ENCODE data around the gene SLC9A3. TPM values are rescaled to one million over a fixed set of nuclear protein-coding genes. Genes with fewer than 3 reads are reported as not detected.

The SLC9A3 gene
- polyA plus RNA-seq, 3 donors, result 0.31 to 0.42 (median 0.36) TPM

GRCh38 chr5:523441-524222 is 617 bp downstream of the SLC9A3 start:
- peaks cover 74 to 92% (median 77%) of the 10 kb centered on the region in 3 donors for H3K27me3 Mint-ChIP-seq (ENCODE audit: low read depth in 3 of 3)
- peak overlapping the region in 1 of 2 donors; percentile 74 for H3K4me3 Mint-ChIP-seq
- Histone ChIP-seq H3K4me3 (replicated peaks in 1 of 3; ENCODE audit: low read depth in 2 of 3, low read length in 3 of 3) (no peak overlapping the region), H3K27ac (ENCODE audit: low read depth in 1 of 2, low read length in 2 of 2) (no peak overlapping the region), H3K79me2 (ENCODE audit: insufficient read depth, low read length) (no peaks in the 10 kb centered on the region), H3K27me3 (ENCODE audit: control insufficient read depth in 2 of 2, insufficient read depth in 2 of 2, low read length in 2 of 2) (peaks cover 41 to 84% of the 10 kb centered on the region in 2 donors), H4K20me1 (ENCODE audit: insufficient read depth, low read length) (no peaks in the 10 kb centered on the region), H3K36me3 (replicated peaks in 1 of 2; ENCODE audit: control insufficient read depth in 1 of 2, insufficient read depth in 2 of 2, low read length in 2 of 2) (no peaks in the 10 kb centered on the region), H3K4me1 (ENCODE audit: control insufficient read depth in 1 of 2, insufficient read depth in 2 of 2, low read length in 2 of 2) (peaks cover 4 to 8% of the 10 kb centered on the region in 2 donors), H3K4me2 (replicated peaks; ENCODE audit: extremely low read depth, low read length, poor library complexity, severe bottlenecking) (no peak overlapping the region), H2AFZ (ENCODE audit: insufficient read depth, low read depth, low read length, poor library complexity, severe bottlenecking) (no peak overlapping the region), H3K9ac (ENCODE audit: insufficient read depth, low read length, poor library complexity, severe bottlenecking) (no peak overlapping the region), H3K9me3 (replicated peaks in 1 of 2; ENCODE audit: control insufficient read depth in 1 of 2, insufficient read depth in 1 of 2, low read length in 2 of 2) (peaks cover 0 to 26% of the 10 kb centered on the region in 2 donors)
- intact Hi-C loops (cut with micrococcal nuclease), result no loop called here
- H3K27ac Mint-ChIP-seq, result no peak overlapping the region
- no peak for DNase-seq
- WGBS (ENCODE audit: insufficient coverage), result 3% methylated on average over 56 of the region's 69 CpGs
- no peak for TF ChIP-seq CTCF (IDR thresholded peaks at IDR 0.05)
- H3K36me3 Mint-ChIP-seq, result peaks cover 0 to 6% of the 10 kb centered on the region in 2 donors
- peaks cover 0 to 20% (median 12%) of the 10 kb centered on the region in 7 donors for H3K9me3 Mint-ChIP-seq
- peaks cover 8% of the 10 kb centered on the region for H3K4me1 Mint-ChIP-seq

DNA sequence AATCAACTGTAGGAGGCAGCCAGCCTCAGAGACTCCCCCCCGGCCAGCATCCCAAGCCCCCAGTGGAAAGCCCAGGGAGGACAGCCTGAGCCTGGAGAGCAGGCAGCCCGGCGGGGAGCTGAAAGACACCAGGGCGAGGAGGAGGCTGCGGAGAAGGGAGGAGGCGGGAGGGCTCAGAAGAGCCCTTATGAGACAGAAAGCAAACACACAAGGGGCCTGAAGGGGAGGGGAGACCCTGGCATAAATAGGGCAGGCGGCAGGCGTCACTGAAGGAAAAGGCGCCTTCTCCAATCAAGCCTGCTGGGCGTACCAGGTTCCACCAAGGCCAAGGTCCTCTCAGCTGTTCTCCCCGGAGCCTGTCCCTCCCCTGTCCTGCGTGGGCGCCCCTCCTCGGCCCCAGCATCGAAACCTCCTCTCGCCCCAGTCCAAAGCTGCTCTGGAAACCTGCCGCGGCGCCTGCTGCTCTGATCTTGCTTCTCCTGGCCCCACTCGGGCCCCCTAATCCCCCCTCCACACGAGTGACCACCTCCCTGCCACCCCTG is 1.3 kb downstream of the SLC9A3 start:
- Histone ChIP-seq H3K27me3 (ENCODE audit: control insufficient read depth in 2 of 2, insufficient read depth in 2 of 2, low read length in 2 of 2) (peaks cover 41 to 84% of the 10 kb centered on the region in 2 donors), H3K27ac (ENCODE audit: low read depth in 1 of 2, low read length in 2 of 2) (no peak overlapping the region), H3K9me3 (replicated peaks in 1 of 2; ENCODE audit: control insufficient read depth in 1 of 2, insufficient read depth in 1 of 2, low read length in 2 of 2) (peaks cover 0 to 26% of the 10 kb centered on the region in 2 donors), H4K20me1 (ENCODE audit: insufficient read depth, low read length) (no peaks in the 10 kb centered on the region), H3K9ac (ENCODE audit: insufficient read depth, low read length, poor library complexity, severe bottlenecking) (no peak overlapping the region), H3K79me2 (ENCODE audit: insufficient read depth, low read length) (no peaks in the 10 kb centered on the region), H3K36me3 (replicated peaks in 1 of 2; ENCODE audit: control insufficient read depth in 1 of 2, insufficient read depth in 2 of 2, low read length in 2 of 2) (no peaks in the 10 kb centered on the region), H3K4me1 (ENCODE audit: control insufficient read depth in 1 of 2, insufficient read depth in 2 of 2, low read length in 2 of 2) (peaks cover 3 to 4% of the 10 kb centered on the region in 2 donors), H2AFZ (ENCODE audit: insufficient read depth, low read depth, low read length, poor library complexity, severe bottlenecking) (no peak overlapping the region), H3K4me3 (replicated peaks in 1 of 3; ENCODE audit: low read depth in 2 of 3, low read length in 3 of 3) (no peak overlapping the region), H3K4me2 (replicated peaks; ENCODE audit: extremely low read depth, low read length, poor library complexity, severe bottlenecking) (no peak overlapping the region)
- Mint-ChIP-seq H3K4me3 (peak overlapping the region in 1 of 2 donors; percentile 74), H3K27ac (no peak overlapping the region), H3K4me1 (peaks cover 8% of the 10 kb centered on the region), H3K27me3 (ENCODE audit: low read depth in 3 of 3) (peaks cover 75 to 92% (median 77%) of the 10 kb centered on the region in 3 donors), H3K36me3 (peaks cover 0 to 6% of the 10 kb centered on the region in 2 donors), H3K9me3 (peaks cover 0 to 20% (median 12%) of the 10 kb centered on the region in 7 donors)
- DNase-seq, result no peak
- no peak for TF ChIP-seq CTCF (IDR thresholded peaks at IDR 0.05)
- 30% methylated on average over 19 of the region's 21 CpGs for WGBS (ENCODE audit: insufficient coverage)
- intact Hi-C loops (cut with micrococcal nuclease), result no loop called here
